KMS-11 (cell line): ENCODE results near the gene STARD5.
A peak's percentile ranks its signal among the peaks of the same experiment; 100 is the strongest.

Experiments
- H2AFZ ChIP-seq: fragments of 200-600 bp; sonication (generic); 2 replicates; pipeline ENCODE4 v1.6.1; 2016; ENCODE audit warnings: antibody characterized with exemption, mixed run types, low read depth
- H3K27ac ChIP-seq: fragments of 200-600 bp; sonication (generic); 2 replicates; pipeline ENCODE4 v1.6.1; 2016; ENCODE audit warnings: mild to moderate bottlenecking, mixed run types
- H3K27me3 ChIP-seq: fragments of 200-600 bp; sonication (generic); 2 replicates; pipeline ENCODE4 v1.6.1; 2017; ENCODE audit warnings: mild to moderate bottlenecking, low read depth, mixed run types, moderate library complexity; ENCODE audit not compliant: insufficient read depth
- H3K36me3 ChIP-seq: fragments of 200-600 bp; sonication (generic); 2 replicates; pipeline ENCODE4 v1.6.1; 2017; ENCODE audit warnings: mild to moderate bottlenecking, mixed run types; ENCODE audit not compliant: insufficient read depth
- H3K4me1 ChIP-seq: fragments of 200-600 bp; sonication (generic); 2 replicates; pipeline ENCODE4 v1.6.1; 2016; ENCODE audit warnings: mild to moderate bottlenecking, low read depth, mixed run types; ENCODE audit not compliant: poor library complexity, severe bottlenecking
- H3K4me2 ChIP-seq: fragments of 200-600 bp; sonication (generic); 2 replicates; pipeline ENCODE4 v1.7.0; 2016; ENCODE audit warnings: mild to moderate bottlenecking, mixed run types
- H3K4me3 ChIP-seq: fragments of 200-600 bp; sonication (generic); IDR thresholded peaks from 2 replicates; pipeline ENCODE4 v1.6.1; 2017; ENCODE audit warnings: low read depth, low read length, mixed read lengths; ENCODE audit not compliant: insufficient read depth
- H3K79me2 ChIP-seq: fragments of 200-600 bp; sonication (generic); 2 replicates; pipeline ENCODE4 v1.6.1; 2016; ENCODE audit warnings: low read depth, mixed run types; ENCODE audit not compliant: insufficient read depth
- H3K9ac ChIP-seq: fragments of 200-600 bp; sonication (generic); 2 replicates; pipeline ENCODE4 v1.6.1; 2016; ENCODE audit warnings: mild to moderate bottlenecking, mixed run types
- H4K20me1 ChIP-seq: fragments of 200-600 bp; sonication (generic); 2 replicates; pipeline ENCODE4 v1.6.1; 2016; ENCODE audit warnings: mild to moderate bottlenecking, mixed run types; ENCODE audit not compliant: insufficient read depth
- TF ChIP-seq, protein P1 (sequence below): fragments of 200-600 bp; sonication (generic); conservative IDR thresholded peaks from 2 replicates; pipeline ENCODE4 v1.6.1; 2017; ENCODE audit warnings: low read depth, mild to moderate bottlenecking, antibody characterized with exemption, low read length, moderate library complexity, mixed read lengths

STARD5 gene

DNA sequence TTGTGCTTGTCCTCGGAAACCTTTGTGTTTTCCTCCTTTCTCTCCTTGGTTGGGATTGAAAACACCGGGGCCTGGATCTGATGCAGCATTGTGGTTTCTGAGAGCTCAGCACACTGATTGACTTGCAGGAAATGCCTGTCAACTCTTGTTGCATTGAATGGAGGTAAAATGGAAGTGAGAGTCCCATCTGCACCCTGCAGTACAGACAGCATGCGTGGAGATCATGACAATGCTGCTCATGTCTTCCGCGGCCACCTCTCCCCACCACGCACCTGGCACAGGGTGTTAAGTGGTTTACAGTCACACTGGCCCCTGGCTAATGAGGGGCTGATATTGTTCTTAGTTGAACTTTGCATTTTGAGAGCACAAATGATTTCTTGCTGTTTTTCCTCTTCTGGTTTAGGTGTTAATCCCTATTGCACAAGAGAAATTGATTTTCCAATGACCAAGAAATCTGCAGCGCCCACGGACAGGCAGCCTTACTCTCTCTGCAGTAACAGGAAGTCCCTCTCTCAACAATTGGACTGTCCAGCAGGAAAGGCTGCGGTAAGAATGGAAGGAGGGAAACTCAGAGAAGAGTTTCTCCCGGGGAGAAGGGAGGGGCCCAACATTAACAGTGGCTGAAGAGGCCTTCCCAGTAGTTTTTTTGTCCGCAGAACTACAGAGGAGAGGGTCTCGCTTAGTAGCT lies 58.5 kb downstream of the STARD5 start:
- H3K4me2 ChIP-seq, result peak overlapping the region; percentile 88
- H3K79me2 ChIP-seq, result no peaks in the 10 kb centered on the region
- peaks cover 18% of the 10 kb centered on the region for H3K4me1 ChIP-seq
- H3K27me3 ChIP-seq, result no peaks in the 10 kb centered on the region
- TF ChIP-seq, protein P1, sequence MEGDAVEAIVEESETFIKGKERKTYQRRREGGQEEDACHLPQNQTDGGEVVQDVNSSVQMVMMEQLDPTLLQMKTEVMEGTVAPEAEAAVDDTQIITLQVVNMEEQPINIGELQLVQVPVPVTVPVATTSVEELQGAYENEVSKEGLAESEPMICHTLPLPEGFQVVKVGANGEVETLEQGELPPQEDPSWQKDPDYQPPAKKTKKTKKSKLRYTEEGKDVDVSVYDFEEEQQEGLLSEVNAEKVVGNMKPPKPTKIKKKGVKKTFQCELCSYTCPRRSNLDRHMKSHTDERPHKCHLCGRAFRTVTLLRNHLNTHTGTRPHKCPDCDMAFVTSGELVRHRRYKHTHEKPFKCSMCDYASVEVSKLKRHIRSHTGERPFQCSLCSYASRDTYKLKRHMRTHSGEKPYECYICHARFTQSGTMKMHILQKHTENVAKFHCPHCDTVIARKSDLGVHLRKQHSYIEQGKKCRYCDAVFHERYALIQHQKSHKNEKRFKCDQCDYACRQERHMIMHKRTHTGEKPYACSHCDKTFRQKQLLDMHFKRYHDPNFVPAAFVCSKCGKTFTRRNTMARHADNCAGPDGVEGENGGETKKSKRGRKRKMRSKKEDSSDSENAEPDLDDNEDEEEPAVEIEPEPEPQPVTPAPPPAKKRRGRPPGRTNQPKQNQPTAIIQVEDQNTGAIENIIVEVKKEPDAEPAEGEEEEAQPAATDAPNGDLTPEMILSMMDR, result no peak
- peak overlapping the region; percentile 97 for H2AFZ ChIP-seq
- no peaks in the 10 kb centered on the region for H4K20me1 ChIP-seq
- peak overlapping the region; percentile 64 for H3K27ac ChIP-seq
- no peak overlapping the region for H3K4me3 ChIP-seq
- H3K36me3 ChIP-seq, result no peaks in the 10 kb centered on the region
- peak overlapping the region; percentile 72; the same call in 1 of the 2 replicates for H3K9ac ChIP-seq

DNA sequence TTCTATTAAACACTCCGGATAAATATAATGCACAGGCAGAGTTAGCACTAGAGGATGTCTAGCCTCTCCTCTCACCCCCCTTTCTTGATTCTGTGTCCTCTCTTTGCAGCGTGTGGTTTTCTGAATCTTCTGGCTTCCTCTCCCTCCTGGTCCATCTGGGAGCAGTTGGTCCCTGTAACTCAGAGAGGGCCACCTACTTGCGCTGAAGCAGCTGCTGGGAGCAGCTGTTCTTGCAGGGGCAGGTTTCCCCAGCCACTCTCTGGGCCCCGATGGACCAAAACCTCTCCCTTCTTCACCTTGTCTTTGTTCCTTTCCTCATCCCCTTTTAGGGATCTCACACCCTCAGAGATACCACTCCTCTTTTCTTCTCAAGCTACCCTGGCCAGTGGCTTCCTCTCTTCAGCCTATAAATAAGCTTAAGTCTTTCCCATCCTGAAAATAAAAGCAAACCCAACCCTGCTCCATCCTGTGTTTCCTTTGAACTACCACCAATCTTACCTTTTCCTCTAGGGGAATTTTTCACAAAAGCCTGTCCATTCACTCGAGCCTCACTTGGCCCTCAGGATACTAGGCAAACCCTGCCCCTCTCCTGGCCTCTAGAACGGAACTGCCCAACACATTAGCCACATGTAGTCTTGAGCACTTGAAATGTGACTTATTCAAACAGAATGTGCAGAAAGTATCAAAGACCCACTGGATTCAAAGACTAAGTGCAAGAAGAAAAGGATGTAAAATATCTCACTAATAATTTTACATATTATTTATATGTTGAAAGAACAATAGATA lies 59.7 kb downstream of the STARD5 start:
- Histone ChIP-seq H3K36me3 (no peaks in the 10 kb centered on the region), H3K4me1 (peaks cover 18% of the 10 kb centered on the region), H3K4me3 (no peak overlapping the region), H2AFZ (no peak overlapping the region; the same call in 1 of the 2 replicates), H3K27ac (no peak overlapping the region), H3K4me2 (no peak overlapping the region), H4K20me1 (no peaks in the 10 kb centered on the region), H3K79me2 (no peaks in the 10 kb centered on the region), H3K9ac (no peak overlapping the region), H3K27me3 (no peaks in the 10 kb centered on the region)
- TF ChIP-seq, protein P1, result no peak

DNA sequence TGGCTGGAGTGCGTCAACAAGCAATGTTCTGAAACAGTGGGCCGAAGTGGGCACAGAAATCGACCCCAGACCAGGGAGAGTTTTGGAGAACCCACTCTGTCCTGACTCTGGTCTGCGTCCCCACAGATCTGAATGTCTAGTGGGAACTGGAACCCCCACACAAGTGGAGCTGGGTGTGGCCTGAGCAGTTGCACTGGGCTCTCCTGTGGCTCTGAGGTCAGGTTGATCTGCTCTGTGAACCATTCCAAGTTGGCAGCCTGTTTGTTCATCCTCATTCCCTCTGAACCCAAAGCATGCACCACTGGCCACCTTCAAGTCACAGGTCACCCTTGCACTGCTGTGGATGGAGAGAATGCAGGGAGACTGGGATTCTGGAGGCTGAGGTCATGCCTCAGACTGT lies 60.5 kb downstream of the STARD5 start:
- H3K27ac ChIP-seq, result no peak overlapping the region
- H3K36me3 ChIP-seq, result no peaks in the 10 kb centered on the region
- H4K20me1 ChIP-seq, result no peaks in the 10 kb centered on the region
- no peak overlapping the region for H3K4me2 ChIP-seq
- TF ChIP-seq, protein P1, result no peak
- H3K4me1 ChIP-seq, result peaks cover 18% of the 10 kb centered on the region
- no peak overlapping the region for H3K9ac ChIP-seq
- no peak overlapping the region for H2AFZ ChIP-seq
- no peak overlapping the region for H3K4me3 ChIP-seq
- H3K27me3 ChIP-seq, result no peaks in the 10 kb centered on the region
- H3K79me2 ChIP-seq, result no peaks in the 10 kb centered on the region

DNA sequence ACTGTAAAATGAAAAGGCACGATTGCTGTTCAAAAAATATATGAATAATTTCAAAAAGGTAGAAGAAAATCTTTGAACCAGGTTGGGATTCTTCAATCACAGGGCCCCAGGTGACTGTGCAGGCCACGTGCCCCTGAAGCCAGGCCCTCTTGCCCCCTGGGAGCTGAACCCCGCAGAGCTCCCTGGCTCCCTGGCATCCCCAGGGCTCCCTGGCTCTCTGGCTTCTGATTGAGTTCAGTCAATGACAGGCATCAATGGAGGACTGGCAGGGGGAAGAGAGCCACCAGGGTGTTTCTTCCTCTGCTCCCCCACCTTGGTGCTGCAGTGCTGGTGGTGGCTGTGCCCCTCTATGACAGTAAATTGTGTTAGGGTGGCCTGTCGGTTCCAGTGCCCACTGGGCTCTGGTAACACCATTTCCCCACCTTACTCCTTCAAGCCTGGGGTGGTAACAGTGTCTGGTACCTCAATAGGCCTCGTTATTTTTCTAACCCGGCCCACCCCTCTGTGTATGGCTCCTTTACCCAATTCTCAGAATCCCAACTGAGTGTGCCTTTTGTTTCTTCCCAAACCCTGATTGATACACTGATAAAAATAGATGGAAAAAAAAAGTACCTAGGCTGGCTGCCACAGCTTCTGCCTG lies 62.6 kb downstream of the STARD5 start:
- Histone ChIP-seq H3K4me3 (no peak overlapping the region), H2AFZ (no peak overlapping the region), H4K20me1 (no peaks in the 10 kb centered on the region), H3K4me1 (peaks cover 14% of the 10 kb centered on the region), H3K4me2 (no peak overlapping the region), H3K36me3 (no peaks in the 10 kb centered on the region), H3K27me3 (no peaks in the 10 kb centered on the region), H3K27ac (no peak overlapping the region), H3K79me2 (no peaks in the 10 kb centered on the region), H3K9ac (no peak overlapping the region)
- TF ChIP-seq, protein P1, result no peak
